GM10266 (cell line): ENCODE data around the gene SPIRE2.

Experiments used
- DNase-seq: peaks from one replicate; pipeline ENCODE4 v3.0.0; 2012; ENCODE audit errors: extremely low spot score
- CTCF ChIP-seq: IDR thresholded peaks from 2 replicates; pipeline ENCODE4 v1.5.1; 2012; ENCODE audit warnings: mild to moderate bottlenecking, low read depth; ENCODE audit not compliant: control insufficient read depth, insufficient read depth; ENCODE audit errors: missing control alignments

The SPIRE2 gene

DNA sequence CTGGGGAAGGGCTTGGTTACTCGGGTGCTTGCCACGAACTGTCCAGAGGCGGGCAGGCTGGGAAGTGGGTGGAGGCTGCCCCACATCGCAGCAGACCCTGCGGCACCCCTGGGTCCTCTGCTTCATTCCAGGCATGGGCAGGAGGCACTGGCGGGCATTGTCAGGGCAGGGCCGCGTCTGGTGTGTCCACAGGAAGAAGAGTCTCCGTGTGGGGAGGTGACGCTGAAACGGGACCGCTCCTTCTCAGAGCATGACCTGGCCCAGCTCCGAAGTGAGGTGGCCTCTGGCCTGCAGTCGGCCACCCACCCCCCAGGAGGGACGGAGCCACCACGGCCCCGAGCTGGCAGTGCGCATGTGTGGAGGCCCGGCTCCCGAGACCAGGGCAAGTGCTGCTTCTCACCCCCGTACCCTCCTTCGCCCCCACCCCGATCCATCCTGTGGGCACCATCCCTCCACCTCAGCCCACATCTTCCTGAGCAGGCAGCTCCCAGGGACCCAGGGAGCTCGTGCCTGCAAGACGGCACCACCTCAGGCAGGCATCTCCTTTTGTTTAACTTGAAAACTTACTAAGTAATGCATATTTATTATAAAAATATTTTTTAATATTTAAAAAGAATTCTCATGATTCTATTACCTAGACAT lies 30.8 kb downstream of the SPIRE2 start:
- no peak for DNase-seq
- TF ChIP-seq CTCF = no peak

DNA sequence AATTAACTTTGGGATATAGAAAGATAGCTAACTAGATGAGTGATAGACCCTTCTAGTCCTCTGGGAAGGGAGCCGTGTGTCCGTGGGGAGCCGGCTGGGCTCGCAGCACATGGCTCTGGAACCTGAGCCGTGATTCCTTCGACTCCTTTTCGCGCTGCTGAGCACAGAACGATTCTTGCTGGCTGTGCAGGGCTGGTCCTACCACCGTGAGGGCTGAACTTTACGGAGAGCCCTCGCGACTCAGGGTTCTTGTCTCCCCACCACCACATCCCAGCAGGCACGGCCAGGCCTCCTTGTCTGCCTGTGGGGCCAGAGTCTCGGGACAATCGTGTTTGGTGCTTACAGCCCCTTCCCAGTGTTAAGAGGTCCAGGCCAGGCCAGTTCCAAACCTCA lies 31.3 kb downstream of the SPIRE2 start:
- DNase-seq = no peak
- no peak for TF ChIP-seq CTCF

DNA sequence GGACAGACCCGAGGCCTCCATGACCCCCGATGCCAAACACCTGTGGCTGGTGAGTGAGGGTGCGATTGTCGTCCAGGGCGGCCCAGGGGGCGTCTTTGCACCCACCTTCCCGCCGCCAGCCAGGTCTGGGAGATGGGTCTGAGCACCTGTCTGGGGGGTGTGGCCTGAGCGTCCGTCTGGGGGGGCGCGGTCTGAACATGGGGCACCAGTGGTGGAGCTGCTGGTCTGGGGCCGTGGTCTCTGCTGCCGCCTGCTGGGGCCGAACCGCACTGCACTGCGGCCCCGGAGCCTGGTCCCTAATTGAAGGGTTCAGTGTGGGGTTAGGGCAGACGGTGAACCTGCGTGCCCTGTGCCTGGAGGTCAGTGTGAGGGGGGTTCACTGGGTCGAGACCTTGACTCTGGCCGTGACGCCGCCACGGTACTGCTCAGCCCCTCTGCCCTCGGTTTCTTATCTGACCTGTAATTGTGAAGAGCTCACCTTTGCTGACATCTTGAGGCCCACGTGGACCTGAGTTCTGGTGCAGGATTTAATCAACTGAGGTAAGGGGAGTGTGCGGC lies 32.6 kb downstream of the SPIRE2 start:
- peak; percentile 99 for TF ChIP-seq CTCF
- peak; percentile 93 for DNase-seq

GRCh38 chr16:89861648-89862047 lies 33.4 kb downstream of the SPIRE2 start:
- TF ChIP-seq CTCF = no peak

GRCh38 chr16:89862732-89863131 lies 34.5 kb downstream of the SPIRE2 start:
- DNase-seq = no peak

More at GRCh38 chr16:89861648-89862047, 33.4 kb downstream of the SPIRE2 start:
- DNase-seq = peak; percentile 30

DNA sequence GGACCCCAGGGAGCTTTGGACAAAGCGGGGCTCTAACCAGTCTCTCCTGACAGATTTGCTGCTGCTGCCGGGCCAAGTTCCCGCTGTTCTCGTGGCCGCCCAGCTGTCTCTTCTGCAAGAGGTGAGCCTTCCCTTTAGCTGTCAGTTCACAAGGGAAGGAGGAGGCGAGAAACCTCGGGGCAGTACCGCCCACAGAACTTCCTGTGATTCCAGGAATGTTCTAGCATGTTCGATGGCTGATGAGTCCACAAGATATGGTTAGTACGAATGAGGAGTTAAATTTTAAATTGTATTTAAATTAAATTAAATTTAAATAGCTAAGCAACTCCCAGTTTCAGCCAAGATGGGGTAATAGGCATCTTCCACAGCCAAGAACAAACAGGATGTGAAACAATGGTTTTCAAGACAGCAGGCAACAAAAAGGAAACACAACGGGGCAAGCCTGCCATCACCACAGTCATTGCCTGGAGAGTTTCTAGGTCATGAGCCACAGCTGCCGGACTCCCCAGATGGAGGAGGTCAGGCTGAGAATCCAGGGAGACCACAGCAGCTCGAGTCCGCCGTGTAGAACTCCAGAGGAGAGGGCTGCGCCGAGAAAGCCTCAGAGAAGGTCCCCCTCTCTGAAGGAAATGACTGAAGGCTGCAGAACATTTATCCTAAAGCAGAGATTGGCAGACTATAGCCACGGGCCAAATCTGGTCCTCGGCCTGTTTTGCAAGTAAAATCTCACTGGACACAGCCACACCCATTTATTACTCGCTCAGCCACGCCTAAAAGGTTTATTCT lies 35.7 kb downstream of the SPIRE2 start:
- peak; percentile 69 for DNase-seq
- no peak for TF ChIP-seq CTCF

More at GRCh38 chr16:89862732-89863131, 34.5 kb downstream of the SPIRE2 start:
- TF ChIP-seq CTCF = no peak

DNA sequence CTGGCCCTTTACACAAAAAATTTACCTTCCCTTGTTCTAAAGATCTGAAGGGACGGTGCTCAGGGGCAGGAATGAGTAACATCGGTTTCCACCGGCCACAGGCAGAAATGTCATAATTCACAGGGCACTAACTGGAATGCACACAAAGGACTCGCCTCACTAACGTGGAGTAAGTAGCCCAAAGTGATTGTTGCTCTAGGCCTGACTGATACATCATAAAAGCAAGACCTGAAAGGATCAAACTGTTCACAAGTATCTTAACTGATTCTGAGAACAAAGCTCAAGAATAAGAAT lies 36.2 kb downstream of the SPIRE2 start:
- no peak for DNase-seq
- TF ChIP-seq CTCF = no peak
